Measurements from ENCODE around the gene MCTS1.
A peak's percentile ranks its signal among the peaks of the same experiment; 100 is the strongest.
"Not testable (repeated sequence)": the region's sequence is repeated elsewhere in the genome, so short reads cannot be mapped to it uniquely, and the experiment has no call there.

The MCTS1 gene

GRCh38 chrX:120629667-120630537 is 26.0 kb downstream of the MCTS1 start, which contains the start of gene C1GALT1C1:
Gene C1GALT1C1, minus strand, starts transcription at chrX:120630054. Its CDS starts 2,888 bp downstream, at chrX:120627166.
- DNase-seq = peak; percentile 84

GRCh38 chrX:120638619-120639018 is 34.7 kb downstream of the MCTS1 start:
- no peak for DNase-seq

DNA sequence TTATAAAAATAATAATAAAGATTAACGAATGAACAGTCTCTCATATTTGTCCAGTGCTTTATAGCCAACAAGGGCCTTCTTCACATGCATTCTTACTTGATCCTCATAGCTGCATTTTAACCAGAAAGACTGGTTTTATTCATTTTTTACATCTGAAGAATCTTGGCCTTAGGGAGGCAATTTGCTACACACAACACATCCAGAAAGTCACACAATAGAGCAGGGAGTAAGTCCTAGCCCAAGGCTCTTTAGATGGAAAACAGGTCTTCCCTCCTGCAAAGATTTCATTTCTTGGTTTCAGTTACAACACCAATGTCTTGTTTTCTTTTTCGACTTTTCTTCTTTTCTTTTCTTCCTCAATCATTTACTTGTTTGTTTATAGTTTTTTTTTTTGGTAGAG is 39.0 kb downstream of the MCTS1 start:
- no peak for DNase-seq

- DNase-seq = no peak
These were observed 43.2 kb downstream of the MCTS1 start for GRCh38 chrX:120647127-120647526.

DNA sequence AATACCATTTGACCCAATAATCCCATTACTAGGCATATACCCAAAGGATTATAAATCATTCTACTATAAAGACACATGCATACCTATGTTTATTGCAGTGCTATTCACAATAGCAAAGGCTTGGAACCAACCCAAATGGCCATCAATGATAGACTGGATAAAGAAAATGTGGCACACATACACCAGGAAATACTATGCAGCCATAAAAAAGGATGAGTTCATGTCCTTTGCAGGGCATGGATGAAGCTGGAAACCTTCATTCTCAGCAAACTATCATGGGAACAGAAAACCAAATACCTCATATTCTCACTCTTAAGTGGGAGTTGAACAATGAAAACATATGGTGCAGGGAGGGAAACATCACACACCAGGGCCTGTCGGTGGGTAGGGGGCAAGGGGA is 48.4 kb downstream of the MCTS1 start:
- not testable (repeated sequence) for DNase-seq

GRCh38 chrX:120653000-120653399 is 49.1 kb downstream of the MCTS1 start:
- no peak for DNase-seq

GRCh38 chrX:120660637-120661036 is 56.7 kb downstream of the MCTS1 start:
- DNase-seq = no peak
